Measurements from ENCODE around the gene PTMS.
A peak's percentile ranks its signal among the peaks of the same experiment; 100 is the strongest.

Gene PTMS

GRCh38 chr12:6772726-6773589, 6.8 kb downstream of the PTMS start:
- no peak for DNase-seq

DNA sequence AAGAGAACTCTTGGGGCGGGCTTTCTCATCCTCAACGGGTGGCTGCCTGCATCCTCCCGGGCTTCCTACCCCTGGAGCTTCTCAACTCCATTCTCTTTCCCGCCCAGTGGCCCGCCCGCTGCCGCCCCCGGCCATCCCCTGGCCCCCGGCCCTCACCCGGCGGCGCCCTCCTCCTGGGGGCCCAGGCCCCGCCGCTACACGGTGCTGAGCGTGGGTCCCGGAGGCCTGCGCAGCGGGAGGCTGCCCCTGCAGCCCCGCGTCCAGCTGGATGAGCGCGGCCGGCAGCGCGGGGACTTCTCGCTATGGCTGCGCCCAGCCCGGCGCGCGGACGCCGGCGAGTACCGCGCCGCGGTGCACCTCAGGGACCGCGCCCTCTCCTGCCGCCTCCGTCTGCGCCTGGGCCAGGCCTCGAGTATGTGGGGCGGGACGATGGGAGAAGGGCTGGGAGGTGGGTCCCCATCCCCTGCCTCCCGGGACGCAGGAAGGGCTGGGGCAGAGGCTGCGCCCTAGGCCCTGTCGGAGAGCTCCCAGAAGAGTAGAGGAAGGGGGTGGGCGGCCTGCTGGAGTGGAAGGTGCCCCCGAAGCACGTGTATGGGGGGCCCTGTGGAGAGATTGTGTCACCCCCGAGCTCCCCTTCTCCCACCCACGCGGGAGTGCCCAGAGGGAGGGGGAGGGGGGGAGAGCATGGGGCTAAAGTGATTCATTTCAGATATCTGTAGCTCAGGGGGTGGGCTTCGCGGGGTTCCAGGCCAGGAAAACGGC, 7.6 kb downstream of the PTMS start:
- no peak for DNase-seq

- DNase-seq = no peak
These were observed 8.4 kb downstream of the PTMS start for GRCh38 chr12:6774499-6775062.

GRCh38 chr12:6775185-6776174, 9.3 kb downstream of the PTMS start:
- no peak for DNase-seq

- no peak for DNase-seq
These were observed 11.2 kb downstream of the PTMS start for GRCh38 chr12:6777386-6777785.

DNA sequence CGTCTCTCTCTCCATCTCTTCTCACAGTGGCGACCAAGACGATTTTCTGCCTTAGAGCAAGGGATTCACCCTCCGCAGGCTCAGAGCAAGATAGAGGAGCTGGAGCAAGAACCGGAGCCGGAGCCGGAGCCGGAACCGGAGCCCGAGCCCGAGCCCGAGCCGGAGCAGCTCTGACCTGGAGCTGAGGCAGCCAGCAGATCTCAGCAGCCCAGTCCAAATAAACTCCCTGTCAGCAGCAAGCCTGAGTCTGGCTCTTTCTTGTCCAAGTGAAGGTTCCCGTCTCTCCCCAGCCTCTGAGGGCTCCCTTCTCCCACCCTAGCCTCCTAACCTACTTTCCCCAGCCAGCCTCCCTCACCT, 12.0 kb downstream of the PTMS start:
- peak; percentile 67 for DNase-seq

DNA sequence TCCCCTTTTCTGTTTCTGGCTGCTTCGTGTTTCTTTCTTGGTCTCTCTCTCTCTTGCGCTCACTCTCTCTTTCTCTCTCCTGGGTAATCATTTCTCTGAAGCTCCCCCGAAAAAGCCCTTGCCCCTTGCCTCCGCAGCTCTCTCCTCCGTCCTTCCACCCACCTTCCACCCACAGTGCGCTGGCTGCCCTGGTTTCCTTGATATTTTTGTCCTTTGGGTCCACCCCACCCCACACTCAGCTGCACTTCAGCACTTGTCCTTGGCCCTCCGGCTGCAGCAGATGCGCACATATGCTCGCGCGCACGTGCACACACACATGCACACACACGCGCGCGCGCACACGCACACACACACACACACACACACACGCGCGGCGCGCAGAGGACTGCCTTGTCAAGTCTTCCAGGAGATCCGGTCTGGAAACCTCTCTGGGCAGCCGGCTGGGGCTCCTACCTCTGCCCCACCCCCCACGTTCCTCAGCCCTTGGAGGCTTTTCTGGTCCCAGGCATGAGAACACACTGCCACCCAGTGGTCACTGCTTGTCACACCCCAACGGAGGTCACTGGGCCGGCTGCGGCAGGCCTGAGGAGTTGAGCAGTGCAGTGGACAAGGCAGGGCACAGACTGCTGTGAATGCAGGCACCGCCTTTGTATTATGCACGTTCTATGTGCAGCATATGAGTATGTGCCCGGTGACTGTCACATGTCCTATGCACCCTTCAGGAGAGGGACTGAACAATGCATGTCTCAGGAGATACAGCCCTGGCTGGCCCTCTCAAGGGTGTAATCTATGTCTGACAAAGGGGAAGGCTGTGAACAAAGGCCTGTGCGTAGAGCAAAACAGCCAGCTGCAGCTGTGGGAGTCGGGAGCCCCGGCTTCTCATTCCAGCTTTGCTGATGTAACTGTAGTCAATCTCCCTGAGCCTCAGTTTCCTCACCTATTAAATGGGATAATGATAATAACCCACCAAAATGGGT, 12.7 kb downstream of the PTMS start:
- DNase-seq = peak; percentile 99

- DNase-seq = no peak
These were observed 13.7 kb downstream of the PTMS start for GRCh38 chr12:6779708-6780432.

DNA sequence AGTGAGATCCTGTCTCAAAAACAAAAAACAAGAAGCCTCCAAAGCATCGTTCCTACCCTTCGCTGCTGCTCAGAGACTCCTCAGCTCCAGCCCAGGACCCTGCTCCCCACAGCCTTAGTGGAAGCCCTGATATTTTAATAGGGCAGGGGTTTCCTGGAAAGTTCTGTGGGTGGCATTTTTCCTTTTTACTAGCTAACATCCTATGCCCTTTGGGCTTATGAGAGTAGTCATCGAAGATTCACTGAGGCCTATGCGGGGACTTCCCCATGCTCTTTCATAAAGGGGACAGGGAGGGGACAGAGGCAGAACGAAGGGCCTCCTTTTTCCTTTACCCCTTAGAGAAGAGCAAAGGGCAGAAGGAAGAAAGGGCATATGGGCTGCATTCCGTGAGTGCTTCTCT, 14.4 kb downstream of the PTMS start:
- DNase-seq = no peak

GRCh38 chr12:6782119-6782518, 16.0 kb downstream of the PTMS start:
- DNase-seq = no peak

DNA sequence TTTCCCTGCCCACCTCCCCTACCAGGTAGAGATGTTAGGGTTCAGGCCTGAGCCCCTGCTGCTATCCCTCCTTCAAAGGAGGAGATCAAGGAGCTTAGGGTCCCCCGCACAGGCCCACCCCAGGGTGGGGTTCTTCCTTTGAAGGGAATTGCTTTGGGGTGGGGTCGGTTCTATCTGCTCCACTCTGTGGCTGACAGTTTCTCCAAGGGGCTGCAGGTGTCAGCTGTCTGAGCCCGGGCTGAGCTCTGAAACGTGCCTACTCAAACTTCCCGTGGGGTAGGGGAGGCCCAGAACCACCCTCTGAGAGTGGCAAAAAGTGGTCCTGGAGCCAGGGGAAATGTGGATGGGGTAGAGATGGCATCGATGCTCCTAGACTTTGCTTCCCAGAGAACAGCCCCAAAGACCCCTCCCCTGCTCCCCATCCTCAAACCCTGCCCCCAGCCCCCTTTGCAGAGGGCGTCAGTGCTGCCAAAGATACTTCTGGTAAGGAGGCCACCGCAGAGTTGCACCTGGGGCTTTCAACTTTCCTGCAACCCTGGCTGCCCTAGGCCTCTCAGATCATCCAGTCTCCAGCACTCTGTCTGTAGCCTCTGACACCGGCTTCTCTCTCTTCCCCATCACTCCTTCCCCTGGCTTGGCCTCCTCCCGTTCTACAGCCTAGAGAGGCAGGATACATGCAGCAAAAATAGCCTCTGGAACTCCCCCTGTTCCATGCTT, 16.8 kb downstream of the PTMS start:
- no peak for DNase-seq

DNA sequence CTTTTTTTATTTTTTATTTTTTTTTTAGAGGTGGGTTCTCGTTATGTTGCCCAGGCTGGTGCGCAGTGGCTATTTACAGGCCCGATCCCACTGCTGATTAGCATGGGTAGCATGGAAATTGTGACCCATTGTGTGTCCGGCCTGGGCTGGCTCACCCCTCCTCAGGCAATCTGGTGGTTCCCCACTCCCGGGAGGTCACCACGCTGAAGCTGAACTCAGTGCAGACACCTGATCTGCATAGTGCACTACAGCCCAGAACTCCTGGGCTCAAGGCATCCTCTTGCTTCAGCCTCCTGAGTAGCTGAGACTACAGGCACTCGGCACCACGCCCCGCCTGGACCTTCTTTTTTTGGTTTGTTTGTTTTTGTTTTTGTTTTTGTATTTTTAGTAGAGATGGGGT, 17.7 kb downstream of the PTMS start:
- no peak for DNase-seq

- DNase-seq = no peak
These were observed 18.1 kb downstream of the PTMS start for GRCh38 chr12:6784296-6784695.

- no peak for DNase-seq
These were observed 18.6 kb downstream of the PTMS start for GRCh38 chr12:6784761-6785160.

DNA sequence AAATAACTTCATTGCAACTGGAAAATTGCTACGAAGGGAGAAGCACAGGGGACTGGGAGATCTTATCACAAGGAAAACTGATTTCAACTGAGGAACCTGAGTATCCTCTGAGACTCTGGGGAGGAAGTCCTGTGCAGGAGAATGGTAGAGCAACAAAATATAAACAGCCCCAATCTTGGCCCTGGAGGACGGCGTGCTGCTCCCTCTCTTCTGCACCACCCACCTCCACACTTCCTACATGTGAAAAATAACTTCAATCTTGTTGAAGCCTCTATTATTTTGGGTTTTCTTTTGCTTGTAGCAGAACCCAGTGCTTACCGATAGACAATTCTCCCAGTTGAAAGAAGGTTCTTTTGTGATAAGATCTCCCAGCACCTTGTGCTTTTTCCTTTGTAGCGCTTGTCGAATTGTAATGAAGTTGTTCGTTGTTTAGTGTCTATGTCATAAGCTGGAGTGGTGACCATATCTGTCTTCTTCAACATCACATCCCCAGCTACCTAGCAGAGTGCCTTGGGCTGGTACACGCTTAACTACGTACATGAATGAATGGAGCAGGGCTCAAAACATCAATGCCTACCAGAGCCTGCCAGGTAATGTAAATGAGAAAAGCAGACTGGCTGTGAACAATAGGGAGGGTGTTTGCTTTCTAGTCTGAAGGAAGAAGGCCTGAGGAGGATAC, 20.4 kb downstream of the PTMS start:
- no peak for DNase-seq

DNA sequence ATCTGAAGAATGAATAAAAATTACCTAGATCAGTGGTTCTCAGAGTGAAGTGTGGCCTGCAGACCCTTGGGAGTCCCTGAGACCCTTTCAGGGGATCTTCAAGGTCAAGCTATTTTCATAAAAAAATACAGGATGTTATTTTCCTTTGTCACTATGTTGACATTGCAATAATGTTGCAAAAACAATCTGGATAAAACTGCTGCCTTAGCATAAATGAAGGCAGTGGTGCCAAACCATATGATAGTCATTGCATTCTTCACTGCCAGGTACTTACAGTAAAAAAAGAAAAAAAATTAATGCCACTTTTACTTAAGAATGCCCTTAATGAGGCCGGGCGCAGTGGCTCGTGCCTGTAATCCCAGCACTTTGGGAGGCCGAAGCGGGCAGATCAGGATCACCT, 21.1 kb downstream of the PTMS start:
- no peak for DNase-seq

DNA sequence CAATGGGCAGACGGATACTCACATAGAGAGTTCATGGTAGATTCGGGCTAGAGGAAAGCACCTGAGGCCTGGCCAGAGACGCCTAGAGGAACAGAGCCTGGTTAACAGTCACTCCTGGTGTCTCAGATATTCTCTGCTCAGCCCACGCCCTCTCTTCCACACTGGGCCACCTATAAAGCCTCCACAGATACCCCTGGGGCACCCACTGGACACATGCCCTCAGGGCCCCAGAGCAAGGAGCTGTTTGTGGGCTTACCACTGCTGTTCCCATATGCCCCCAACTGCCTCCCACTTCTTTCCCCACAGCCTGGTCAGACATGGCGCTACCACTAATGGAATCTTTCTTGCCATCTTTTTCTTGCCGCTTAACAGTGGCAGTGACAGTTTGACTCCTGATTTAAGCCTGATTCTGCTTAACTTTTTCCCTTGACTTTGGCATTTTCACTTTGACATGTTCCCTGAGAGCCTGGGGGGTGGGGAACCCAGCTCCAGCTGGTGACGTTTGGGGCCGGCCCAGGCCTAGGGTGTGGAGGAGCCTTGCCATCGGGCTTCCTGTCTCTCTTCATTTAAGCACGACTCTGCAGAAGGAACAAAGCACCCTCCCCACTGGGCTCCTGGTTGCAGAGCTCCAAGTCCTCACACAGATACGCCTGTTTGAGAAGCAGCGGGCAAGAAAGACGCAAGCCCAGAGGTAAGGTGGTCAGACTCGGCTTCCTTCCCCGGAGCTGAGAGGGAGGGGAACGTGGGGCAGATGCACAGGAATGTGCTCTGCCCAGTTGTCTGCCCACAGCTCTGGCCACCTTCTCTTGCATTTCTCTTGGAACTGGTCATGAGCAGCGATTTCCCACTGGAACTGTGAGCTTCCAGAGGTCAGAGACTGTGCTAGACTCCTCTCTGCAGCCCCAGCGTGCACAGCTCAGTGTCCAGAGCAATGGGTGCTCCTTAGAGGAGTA, 23.1 kb downstream of the PTMS start, which contains the start of gene CD4:
Gene CD4, plus strand, starts transcription at position 557 of the 953 bp plus-strand sequence. CDS start 10,611 bp downstream, outside the sequence.
- DNase-seq = no peak

GRCh38 chr12:6790496-6791150, 24.5 kb downstream of the PTMS start:
- no peak for DNase-seq
